HG03469 (cell line): ENCODE data around the gene RET.

Experiments used
- ATAC-seq: cut with Tn5 transposase; IDR thresholded peaks from one replicate; pipeline ENCODE4 v1.9.1; 2021; ENCODE audit warnings: mild to moderate bottlenecking, moderate library complexity, moderate number of reproducible peaks; ENCODE audit not compliant: unreplicated experiment

Gene RET

DNA sequence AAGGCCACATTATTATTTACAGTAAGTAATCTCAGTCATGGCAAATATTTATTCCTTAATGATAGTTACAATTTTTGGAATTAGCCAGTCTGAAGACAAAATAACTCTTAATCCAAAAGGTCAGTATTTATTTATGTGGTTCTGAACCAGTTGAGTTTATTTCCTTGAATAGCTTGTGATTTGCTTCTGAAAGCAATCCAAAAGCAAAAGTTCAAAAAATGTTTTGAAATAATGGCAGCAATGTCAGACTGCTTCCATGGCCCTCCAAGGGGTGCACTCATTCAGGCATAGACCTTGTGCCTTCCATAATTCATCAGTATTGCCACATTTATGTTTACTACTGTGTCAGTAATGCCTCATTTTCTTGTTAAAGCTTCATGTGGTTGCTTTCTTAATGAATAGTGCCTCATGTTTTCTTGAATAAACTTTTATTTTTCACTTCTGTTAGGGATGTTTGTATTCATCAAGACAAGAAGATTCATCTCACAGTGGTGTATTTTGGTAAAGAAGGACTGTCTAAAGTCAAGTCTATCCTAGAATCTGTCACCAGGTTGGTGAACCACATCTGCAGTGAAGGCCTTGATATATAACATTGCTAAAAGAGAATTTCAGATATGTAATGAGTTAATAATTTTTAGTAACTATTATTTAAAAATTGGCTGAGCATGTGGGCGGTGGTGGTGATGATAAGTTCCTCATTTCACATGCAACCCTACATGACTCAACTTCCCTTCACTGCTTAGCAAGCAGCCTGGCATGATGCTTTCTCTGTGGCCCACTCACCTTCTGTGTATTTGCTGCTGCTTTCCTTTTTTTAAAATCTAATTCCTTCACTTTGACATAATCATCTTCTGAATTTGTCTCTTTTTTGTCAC, 83.4 kb downstream of the RET start:
- ATAC-seq = peak; percentile 37

DNA sequence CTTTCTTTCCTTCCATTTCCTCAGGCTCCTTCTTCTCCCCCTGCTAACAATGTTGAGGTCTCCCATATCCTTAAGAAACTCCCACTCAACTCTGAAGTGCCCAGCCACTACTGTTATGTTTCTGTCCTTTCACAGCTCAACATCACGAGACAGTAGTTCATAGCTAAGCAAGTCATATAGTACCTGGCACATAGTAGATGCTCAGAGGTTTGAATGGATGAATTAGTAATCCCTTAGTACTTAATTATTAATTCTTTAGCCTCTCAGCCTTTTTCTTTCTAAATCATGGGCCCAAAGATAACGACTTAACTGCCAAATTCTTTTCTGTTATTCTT, 84.0 kb downstream of the RET start:
- ATAC-seq = peak; percentile 66

DNA sequence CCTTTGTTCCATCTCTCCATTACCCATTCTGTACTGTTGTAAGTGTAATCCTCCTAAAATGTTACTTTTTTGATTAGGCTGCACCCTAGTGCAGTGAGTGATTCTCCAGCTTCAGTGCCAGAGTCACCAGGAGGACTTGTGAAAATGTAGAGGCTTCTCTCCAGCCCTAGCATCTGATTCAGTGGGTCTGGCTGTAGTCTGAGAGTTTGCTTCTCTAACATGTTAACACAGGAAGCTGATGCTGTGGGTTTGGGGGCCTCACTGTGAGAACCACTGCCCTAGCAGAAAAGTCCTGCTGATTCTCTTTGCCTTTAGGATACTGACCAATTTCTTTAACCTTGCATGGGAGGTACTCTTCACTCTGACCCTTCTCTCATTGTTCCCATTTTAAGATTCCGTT, 85.7 kb downstream of the RET start:
- no peak for ATAC-seq

DNA sequence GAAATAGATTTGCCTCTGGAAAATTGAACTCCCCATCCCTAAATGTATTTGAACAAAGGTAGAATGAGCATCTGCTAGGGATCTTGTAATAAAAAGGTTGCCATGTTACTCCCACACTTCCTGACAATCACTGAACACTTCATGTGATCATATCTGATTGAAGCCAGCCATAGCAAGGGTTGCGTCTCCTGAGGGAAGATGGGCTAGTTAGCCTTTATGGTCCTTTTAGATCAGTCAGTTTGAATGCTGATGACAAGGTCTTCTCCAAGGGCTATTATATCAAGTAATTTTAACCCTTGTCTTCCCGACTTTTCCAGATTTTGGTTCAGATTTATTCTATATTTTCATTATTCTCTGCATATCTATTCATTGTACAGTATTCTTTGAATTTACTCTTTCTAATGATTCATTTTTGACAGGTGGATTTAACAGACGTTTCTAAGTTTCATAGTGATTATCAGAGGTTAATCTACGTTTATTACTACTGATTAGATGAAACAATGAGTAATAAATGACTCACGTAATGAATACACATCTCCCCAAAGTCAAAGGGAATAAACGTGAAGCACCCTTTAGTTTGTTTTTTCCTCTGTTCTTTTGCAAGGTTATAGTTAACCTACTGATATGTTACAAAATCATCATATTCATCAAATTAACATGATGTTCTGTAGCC, 89.5 kb downstream of the RET start:
- no peak for ATAC-seq

DNA sequence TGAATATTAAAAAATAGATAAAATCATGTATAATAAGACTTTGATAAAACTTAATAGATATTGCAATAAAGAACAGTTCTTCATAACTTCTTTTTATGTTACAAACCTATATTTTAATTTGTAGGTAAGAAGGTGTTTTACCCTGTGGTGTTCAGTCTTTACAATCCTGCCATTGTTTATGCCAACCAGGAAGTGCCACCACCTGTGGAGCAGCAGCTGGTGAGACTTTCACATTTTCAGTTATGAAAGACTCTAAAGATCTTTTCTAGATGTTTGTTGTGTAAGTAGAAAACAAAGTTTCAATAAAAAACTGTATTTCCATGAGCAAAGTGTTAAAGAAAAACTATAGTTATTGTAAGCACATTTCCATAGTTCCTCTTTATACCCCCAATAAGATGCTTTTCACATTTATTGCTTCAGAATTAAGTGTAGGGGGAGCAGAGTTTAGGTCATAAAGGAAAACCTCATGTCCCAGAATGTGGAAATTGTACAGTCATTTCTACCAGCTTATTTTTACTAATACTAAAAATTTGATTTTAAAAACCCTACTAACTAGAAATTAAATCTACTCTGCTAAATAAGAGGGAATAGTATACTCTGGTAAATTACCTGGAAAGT, 90.1 kb downstream of the RET start:
- no peak for ATAC-seq

DNA sequence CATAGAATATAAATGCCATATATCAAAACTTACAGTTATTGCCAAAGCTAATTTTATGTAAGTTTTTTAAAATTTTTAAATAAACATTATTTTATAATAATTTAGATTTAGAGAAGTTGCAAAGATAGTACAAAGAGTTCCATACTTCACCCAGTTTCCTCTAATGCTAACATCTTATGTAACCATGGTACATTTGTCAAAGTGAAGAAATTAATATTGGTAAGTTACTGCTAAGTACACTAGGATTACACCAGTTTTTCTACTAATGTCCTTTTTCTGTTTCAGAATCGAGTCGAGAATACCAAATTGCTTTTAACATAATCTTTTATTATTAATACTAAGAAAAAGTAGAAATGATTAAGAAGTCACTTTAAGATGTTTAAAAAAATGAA, 90.6 kb downstream of the RET start:
- ATAC-seq = no peak

DNA sequence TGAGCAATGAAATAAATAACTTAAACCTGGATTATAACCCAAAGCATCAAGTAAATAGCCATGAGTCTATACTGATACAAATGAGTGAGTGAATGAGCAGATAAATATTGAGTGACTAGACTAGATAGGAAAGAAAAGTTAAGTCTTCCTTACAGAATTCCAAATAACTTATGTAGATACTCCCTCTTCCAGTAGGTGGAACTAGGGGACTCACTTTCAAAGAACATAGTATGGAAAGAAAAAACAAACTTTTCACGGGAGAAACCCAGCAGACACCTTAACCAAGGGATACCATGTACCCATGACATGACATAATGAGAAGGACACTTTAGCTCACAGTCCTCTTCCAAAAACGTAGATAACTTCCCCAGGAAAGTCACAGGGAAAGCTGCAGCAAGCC, 93.6 kb downstream of the RET start:
- ATAC-seq = no peak

DNA sequence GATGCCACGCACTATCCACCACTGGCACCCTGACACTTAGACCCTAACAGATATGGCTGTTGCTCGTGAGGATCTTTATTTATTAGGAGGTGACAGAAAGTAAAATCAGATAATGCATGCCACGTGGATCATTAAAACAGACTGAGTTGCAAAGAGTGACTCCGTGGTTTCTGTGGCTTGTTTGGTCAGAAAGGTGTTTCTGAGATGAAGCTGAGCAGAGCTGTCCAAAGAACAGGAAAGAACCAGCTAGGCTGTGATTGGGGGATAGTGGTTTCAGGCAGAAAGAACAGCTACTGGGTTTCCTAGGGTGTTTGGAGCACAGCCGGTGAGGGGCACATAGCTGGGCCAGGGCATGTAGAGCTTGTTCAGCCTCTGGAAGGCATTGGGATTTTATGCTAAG, 95.8 kb downstream of the RET start:
- ATAC-seq = no peak

DNA sequence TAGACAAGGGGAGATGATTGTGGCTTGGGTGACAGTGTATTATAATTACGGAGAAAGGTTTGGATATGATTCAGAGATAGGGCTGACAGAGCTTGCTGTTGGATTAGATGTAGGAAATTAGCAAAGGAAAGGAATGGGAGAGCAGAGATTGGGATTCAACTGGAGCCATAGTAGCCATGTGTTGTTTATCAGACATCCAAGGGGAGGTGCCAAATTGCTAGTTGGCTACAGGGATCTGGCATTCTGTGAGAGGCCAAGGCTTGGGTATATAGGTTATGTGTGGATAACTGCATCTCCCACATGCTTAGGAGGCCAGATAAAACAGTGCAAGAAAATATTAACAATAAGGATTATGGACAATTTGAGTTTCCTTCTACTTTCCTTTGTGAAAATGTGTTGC, 96.3 kb downstream of the RET start:
- ATAC-seq = no peak

DNA sequence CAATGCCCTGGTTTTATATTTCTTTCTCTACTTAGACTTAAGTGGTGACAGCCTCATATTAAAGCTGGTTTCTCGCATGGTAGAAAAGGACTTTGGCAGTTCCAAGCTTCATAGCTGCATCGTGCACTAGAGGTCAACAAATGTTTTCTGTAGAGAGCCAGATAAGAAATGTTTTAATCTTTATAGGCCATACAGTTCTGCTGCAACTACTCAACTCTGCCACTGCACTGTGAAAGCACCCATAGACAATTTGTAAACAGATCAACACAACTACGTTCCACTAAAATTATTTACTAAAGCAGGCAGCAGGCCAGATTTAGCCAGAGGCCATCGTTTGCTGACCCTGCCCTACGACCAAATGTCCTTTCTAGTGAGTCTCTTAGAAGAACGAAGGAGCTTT, 98.1 kb downstream of the RET start:
- no peak for ATAC-seq

DNA sequence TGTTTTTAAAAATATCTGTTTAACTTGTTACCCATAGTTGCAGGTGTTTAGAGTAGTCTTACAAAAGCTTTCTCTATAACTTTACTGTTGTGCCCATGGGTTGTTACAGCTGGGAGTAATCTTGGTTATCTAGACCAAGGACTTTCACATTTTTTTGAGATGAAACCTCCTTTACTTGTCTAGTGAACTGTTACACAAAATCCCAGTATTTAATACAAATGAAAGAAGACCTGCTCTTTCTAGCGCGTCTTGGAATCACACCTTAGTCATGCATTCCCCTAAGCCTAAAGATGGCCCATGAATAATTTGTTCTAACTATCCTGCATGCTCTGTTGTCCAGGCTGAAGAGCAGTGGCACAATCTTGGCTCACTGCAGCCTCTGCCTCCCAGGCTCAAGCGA, 99.4 kb downstream of the RET start:
- no peak for ATAC-seq

DNA sequence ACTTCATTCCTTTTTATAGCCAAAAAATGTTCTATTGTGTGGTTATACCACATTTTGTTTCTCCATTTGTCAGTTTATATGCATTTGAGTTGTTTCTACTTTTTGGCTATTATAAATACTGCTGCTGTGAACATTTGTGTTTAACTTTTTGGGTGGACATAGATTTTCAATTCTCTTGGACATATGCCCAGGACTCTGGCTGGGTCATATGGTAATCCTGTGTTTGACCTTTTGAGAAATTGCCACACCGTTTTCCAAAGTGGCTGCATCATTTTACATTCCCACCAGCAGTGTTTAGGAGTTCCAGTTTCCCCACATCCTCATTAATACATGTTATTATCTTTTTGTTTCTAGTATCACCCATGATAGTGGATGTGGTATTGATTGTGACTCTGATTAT, 100.7 kb downstream of the RET start:
- no peak for ATAC-seq
